Measurements from ENCODE around the gene ANKRD44.

- no peak for TF ChIP-seq POLR2AphosphoS5 (IDR thresholded peaks at IDR 0.05; ENCODE audit: low read depth, low read length)
- no peak for TF ChIP-seq TAF1 (IDR thresholded peaks at IDR 0.05; ENCODE audit: borderline replicate concordance, insufficient read depth, low read length)
- TF ChIP-seq FOXP2 (optimal IDR thresholded peaks at IDR 0.05; ENCODE audit: borderline replicate concordance, extremely low read depth, extremely low read length, insufficient read depth): no peak
- TF ChIP-seq, protein P1, sequence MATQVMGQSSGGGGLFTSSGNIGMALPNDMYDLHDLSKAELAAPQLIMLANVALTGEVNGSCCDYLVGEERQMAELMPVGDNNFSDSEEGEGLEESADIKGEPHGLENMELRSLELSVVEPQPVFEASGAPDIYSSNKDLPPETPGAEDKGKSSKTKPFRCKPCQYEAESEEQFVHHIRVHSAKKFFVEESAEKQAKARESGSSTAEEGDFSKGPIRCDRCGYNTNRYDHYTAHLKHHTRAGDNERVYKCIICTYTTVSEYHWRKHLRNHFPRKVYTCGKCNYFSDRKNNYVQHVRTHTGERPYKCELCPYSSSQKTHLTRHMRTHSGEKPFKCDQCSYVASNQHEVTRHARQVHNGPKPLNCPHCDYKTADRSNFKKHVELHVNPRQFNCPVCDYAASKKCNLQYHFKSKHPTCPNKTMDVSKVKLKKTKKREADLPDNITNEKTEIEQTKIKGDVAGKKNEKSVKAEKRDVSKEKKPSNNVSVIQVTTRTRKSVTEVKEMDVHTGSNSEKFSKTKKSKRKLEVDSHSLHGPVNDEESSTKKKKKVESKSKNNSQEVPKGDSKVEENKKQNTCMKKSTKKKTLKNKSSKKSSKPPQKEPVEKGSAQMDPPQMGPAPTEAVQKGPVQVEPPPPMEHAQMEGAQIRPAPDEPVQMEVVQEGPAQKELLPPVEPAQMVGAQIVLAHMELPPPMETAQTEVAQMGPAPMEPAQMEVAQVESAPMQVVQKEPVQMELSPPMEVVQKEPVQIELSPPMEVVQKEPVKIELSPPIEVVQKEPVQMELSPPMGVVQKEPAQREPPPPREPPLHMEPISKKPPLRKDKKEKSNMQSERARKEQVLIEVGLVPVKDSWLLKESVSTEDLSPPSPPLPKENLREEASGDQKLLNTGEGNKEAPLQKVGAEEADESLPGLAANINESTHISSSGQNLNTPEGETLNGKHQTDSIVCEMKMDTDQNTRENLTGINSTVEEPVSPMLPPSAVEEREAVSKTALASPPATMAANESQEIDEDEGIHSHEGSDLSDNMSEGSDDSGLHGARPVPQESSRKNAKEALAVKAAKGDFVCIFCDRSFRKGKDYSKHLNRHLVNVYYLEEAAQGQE (IDR thresholded peaks at IDR 0.05; ENCODE audit: insufficient read depth in 1 of 2, low read depth in 2 of 2, low read length in 2 of 2): no peak
Measured at GRCh38 chr2:197292619-197293018, 18.0 kb downstream of the ANKRD44 start.

All from PFSK-1 (cell line).